Hindlimb muscle (tissue), 1 donor: ENCODE results near the gene C1orf198. TPM values are rescaled to one million over a fixed set of nuclear protein-coding genes. Genes with fewer than 3 reads are reported as not detected.

Experiments
- DNase-seq: peaks from one replicate; pipeline ENCODE4 v3.0.0-alpha.2; 2013
- polyA plus RNA-seq: library from polyadenylated mRNA; unstranded; fragments of 120-200 nt; gene quantifications from one replicate; pipeline ENCODE4 v1.2.1, GENCODE V29; 2013; ENCODE audit not compliant: insufficient read length

Gene C1orf198
- polyA plus RNA-seq, 1 donor: 63.2 TPM

DNA sequence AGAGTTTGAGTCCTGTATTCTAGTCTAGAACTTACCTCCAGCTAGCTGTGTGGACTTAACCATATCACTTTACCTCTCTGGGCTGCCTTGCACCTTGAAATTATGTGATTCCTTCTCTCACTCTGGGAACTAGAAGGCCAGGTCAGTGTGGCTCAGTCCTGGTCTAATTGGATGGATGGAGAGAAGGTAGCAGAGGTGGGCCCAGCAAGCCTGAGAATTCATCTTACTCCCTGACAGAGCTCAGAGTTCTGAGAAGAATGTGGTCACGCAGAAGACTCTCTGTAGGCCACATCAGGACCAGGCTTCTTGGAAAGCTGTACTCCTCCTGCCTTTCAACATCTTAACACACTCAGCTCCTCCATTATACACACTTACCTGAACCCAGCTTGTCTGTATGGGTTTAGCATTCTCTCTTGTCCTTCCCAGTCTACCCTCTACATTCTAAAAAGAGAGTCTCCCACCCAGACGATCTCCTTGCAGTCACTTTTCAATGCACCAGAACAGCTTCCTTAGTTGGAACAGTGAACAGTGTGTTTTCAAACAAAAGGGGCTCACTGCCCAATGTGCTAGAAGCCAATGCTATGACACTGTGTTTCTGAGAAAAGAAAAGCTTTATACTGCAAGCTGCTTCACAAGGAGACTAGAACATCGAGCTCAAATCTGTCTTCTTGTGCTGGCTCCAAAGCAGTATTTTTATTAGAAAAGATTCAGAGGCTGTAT lies 60.6 kb downstream of the C1orf198 start:
- no peak for DNase-seq

DNA sequence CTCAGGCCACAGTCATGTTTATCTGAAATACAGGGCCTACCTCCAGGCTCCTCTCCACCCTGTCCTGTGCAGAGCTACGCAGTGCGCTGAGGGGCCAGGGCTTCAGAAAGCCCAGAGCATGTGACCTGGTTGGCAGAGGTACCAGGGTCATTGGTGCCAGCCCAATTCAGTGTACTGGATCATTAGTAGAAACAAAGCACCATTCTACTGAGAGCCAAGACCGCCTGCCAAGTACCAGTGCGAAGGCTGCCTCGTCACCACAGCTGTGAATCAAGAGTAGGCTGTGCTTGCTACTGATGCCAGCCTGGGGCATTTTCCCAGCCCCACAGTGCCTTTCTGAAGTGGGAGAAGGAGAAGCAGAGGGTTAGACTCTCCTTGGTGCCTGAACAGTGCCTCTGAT lies 61.3 kb downstream of the C1orf198 start:
- DNase-seq: no peak

DNA sequence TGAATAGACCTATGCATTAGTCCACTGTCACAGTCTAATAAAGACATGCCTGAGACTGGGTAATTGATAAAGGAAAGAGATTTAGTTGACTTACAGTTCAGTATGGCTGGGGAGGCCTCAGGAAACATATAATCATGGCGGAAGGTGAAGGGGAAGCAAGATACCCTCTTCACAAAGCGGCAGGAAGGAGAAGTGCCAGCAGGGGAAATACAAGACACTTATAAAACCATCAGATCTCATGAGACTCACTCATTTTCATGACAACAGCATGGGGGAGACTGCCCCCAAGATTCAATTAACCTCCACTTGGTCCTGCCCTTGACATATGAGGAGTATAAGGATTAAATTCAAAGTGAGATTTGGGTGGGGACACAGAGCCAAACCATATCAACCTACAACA lies 61.8 kb downstream of the C1orf198 start:
- no peak for DNase-seq

DNA sequence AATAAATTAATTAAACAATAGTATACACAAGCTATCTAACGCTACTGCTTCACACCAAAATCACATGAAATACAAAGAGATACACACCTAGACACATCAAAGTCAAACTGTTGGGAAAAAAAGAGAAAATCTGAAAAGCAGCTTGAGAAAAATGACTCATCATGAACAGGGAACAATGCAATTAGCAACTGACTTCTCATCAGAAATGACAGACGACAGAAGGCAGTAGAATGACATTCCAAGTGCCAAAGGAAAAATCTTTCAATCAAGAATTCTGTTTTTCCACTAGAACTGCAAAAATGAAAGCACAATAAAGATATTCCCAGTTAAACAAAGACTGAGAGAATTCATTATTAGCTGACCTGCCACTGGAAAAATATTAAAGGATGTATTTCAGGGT lies 63.9 kb downstream of the C1orf198 start:
- DNase-seq: no peak

DNA sequence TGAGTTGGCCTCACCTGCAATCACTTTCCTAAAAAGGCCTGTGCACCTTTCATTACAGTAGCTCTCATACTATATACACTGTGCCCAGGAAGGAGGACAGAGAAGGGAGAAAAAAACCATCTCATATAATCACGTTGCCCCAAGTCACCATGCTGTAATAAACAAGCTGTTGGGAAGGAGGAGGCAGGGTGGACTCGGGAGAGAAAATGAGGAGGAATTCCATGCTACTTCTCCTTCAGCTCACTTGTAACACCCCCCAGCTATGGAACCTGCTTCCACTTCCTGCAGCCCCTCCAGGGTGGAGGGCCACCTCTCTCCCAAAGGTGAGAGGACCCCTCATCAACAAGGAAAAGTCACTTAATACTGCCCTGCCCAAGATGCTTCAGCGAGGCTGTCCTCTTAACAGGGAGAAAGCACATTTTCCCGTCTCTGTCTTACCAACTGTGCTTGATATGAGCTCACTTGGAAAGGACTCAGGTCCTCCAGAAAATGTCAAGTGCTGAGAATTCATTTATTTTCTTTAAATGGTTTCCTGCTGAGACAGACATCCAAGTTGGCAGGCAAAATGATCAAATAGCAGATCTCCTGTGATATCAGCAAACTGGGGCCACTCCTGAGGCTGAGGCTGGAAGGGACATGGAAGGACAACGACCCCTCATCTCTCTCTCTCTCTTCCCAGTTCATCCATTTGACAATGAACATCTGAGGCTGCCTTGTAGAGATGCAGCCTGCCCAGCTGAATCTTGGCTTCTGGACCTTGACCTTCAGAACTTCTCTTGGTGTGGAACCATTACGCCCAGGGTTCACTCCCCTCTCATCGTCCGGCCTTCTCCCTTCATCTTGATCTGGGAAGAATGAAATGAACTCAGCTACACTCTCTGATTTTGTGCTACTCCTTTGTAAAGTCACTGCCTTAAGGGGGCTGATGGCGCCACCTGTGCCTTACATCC lies 67.2 kb downstream of the C1orf198 start:
- no peak for DNase-seq

DNA sequence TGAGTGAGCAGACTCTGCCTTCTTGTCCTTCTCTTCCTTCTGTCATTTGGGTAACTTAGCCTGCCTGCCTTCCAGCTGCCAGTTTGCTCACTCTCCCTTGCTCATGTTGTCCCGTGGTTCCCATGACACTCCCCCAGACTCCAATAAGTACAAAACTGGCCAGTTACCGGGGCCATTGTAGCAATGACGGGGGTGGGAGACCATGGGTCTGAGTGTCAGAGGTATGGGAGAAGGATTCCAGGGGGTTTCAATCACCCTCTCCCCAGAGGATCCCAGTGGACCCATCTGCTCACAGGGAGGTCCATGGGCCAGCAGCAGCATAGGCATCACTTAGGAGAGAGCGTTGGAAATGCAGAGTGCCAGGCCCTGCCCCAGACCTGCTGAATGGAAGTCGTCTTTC lies 69.8 kb downstream of the C1orf198 start:
- DNase-seq: no peak

DNA sequence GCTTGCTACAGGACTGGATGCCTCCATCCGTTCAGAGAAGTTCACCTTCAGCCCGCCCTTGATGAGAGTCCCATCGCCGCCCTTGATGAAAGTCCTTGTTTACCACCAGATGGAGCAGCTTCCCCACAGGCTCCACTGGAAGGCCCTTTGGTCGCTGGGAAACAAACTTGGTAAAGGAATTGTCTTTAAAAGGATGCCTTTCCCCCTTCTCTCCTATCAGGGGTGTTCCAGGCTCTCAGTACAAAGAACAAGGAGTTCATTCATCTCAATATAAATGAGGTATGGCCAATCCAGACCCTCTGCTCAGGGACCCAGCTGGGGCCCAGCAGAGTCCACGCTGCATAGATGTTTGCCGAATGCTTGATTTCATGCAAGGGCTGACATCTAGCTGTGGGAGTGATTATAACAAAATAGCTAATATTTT lies 70.4 kb downstream of the C1orf198 start:
- DNase-seq: peak; percentile 75

DNA sequence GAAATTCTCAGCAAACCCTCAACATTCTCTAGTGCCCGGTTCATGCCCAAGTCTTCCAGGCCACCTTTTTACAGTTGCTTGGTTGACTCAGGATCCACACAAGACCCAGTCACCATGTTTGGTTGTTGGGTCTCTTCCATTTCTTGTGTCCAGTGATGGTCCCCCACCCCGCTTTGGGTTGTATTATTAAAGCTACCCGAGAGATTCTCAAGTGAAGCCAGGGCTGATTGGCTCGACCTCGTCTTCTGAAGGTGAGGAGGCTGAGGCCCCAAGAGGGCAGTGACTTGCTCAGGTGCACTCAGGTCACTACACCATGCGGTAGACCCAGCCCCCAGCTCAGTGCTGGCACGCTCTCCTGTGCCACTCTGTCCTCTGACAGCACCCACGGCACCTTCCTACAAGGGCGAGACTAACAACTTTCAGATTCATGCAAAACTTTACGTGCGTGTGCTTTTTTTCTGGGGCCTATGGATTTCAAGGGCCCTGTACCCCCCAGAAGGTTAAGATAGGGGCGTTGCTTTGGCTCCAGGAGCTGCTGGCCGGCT lies 70.9 kb downstream of the C1orf198 start:
- no peak for DNase-seq

DNA sequence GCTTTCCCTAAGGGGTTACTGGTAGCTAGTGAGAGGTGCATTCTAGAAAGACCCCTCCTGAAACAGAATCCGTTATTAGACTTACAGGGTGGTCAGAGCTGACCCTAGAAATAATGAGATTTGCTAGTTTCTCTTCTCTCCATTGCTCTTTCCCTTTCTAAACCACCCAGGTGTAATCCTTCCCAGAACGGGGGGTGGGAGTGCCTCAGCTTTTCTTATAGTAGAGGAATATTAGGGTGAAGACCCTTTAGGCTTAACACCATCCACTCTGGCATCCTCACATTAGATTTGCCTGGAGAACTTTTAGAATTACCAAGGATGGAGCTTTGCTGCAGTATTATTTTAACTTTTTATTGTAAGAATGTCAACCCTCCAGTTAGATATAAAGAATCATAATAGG lies 71.7 kb downstream of the C1orf198 start:
- DNase-seq: no peak

DNA sequence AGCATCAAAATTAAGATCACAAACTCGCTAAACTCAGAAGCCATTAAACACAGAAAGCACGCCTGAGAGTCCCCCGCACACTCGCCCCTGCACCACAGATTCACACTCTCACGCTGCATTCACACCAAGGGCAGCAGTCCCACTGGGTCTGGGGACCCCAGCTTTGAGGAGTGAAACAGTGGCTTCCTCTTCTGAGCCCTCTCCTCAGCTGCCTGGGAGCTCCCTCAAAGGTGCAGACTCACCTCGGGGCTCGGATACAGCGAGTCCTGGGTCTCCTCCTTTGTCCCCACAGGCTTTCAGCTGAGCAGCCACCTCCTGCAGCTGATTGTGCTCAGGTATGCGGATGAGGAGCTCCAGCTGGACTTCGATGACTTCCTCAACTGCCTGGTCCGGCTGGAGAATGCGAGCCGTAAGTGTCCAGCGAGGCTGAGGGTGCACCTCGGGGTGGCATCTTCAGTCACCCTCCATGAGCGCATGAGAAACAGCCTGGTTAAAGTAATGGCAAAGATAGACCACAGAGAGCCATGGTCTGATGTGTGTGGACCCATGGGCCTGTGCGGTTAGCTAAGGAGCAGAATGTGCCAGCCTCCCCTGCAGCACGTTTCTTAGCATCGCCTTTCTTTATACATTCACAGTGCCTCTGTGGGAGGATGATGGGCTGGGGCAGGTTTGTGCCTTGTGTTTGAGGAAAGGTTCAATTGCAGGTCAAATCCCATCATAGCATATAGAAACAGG lies 73.3 kb downstream of the C1orf198 start:
- no peak for DNase-seq

DNA sequence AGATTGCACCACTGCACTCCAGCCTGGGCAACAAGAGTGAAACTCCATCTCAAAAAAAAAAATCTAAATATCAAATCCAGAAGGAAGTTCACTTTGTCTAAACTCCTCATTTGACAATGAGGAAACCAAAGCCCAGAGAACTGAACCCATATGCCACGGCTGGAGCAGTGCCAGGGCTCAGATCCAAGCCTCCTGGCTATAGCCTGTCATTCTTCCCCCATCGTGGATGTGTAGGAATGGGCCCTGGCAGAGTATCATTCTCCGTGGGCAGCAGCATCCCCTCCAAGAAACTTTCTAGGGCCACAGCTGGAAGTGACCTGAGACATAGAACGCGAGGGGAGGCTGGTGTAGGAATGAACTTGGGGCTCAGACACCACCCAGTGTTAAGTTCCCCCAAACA lies 73.9 kb downstream of the C1orf198 start:
- no peak for DNase-seq

DNA sequence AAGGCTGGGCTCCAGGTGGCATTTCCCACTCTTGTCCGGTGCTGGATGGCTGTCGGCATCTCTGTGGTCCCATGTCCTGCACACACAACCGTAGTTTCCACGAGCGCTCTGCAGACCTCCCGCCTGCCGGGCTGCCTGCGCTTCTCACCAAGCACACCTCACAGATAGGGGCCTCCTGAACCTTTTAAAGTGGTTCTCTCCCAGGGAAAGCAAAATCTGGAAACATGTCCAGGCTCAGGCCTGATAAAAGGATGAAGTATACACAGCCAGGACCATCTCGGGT lies 74.9 kb downstream of the C1orf198 start:
- no peak for DNase-seq

DNA sequence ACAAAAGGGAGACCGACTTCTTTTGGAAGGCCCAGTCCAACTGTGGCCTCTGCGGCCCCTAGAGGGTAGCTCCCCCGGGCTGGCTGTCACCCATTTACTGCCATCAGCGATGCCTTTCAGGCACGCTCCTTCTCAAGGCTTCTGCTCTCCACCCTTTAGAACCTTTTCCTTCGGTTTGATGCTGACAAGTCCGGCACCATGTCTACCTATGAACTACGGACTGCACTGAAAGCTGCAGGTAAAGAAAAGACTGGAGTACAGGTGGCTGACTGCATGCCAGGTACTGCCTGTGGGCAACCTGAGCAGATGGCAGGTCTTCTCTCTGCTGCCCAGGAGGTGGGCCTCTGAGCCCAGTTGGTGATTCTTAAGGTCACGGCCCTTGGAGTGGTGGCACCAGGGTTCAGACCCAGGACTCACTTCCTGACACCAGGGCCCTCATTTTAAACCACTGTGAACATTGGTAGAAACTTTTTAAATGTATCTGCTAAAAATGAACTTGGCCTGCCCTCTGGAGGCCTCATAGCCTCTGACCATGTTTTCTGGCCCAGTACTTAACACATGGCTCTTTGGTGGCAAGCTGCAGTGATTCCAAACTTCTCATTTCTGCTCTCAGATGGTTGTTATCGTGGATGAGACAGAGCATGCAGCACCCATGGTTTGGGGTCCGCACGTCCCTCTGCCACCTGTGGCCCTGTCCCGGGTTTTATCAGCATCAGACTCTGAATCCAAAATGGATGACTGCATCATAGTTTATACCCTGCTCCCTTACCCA lies 75.4 kb downstream of the C1orf198 start:
- DNase-seq: no peak

DNA sequence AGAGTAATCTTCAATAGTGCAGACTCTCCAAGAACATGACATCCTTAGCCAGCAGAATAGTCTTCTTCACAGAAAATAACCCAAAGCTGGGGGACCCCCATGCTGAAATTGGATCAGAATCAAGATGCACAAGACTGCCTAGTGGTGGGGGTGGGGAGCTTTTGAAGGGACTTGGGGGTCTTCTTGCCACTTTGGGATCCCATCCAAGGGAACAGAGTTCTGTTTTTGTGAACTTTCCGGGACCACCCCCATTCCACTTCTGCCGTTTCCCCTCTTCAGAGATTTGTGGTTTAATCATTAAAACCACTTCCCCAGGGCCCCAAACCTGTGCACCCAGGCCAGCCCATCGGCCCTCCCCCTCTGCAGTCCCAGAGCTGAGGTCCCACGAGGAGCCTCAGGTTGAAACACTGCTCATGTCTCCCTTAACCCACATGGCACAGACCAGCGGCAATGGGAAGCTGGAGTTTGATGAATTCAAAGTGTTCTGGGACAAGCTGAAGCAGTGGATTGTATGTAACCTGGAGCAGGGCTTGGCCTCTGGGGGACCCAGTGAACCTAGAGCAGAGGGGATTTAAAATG lies 76.2 kb downstream of the C1orf198 start:
- no peak for DNase-seq

DNA sequence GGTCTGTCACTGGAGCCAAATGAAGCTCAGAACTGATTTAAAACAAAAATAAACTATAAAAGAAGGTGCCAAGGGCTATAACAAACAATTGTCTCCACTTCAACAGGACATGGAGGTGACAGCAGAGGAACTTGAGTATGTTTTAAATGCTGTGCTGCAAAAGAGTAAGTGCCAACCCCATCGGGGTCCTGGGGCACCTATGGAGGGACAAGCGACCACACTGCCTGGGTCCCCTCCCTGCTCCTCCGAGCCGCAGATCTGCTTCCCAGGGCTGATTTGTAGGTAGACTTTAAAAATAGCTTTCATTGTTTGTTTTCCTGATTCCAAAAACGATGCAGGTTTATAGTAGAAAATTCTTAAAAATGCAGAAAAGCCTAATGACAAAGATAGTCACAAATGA lies 78.3 kb downstream of the C1orf198 start:
- DNase-seq: no peak

DNA sequence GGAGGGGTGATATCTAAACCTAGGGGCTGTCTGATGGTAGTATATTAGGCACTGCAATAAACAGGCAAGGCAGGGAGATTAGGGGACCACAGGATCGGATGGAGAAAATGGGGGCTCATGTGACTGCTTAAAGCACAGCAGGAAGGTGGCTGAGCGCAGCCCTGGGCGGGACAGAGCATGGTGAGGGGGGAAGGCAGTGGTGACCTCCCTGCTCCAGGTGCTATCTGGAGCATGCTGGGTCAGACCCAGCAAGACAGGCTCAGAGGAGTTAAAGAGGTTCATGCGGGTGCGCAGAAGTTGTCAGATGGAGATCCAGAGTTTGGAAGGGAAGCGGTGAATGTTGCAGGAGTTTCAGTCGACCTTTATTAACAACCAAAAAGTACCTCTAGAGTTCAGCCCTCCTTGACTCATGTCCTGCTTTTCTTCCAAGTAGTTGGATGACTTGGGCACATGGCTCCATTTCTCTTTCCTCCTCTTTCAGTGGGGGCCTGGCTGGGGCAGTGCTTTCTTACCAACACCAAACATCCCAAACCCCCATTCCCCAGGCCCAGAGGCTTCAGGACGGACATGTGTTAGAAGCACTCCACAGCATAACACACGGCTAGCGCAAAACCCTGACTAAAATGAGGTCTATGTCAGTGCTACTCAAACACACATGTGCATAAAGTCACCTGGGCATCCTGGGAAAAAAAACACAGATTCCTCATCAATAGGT lies 79.6 kb downstream of the C1orf198 start:
- no peak for DNase-seq

DNA sequence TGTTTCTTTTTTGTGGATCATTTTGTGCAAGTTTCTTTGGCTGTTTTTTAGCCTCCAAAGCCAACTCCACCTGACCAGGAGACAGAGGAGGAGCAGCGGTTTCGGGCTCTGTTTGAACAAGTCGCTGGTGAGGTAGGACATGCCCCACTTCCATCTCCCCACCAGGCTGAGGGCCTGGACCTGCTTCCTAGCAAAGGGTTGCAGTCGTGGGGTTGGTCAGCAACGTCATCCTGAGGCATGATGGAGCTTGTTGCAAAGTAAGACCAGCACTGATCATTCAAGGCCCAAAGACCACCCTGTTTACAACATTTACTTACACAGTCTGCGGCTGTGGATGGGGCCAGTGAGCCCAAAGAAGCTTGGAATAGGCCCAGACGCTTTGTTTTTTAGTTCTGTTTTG lies 80.8 kb downstream of the C1orf198 start:
- DNase-seq: no peak
